Esophagus (tissue), 2 donors: ENCODE data around the gene IFTAP. TPM values are rescaled to one million over a fixed set of nuclear protein-coding genes. Genes with fewer than 3 reads are reported as not detected.
"Not testable (repeated sequence)": the region's sequence is repeated elsewhere in the genome, so short reads cannot be mapped to it uniquely, and the experiment has no call there.

ENCODE experiments used
- H3K27ac ChIP-seq, 2 donors: one replicate each; pipeline ENCODE4 v1.5.1; 2013; ENCODE audit warnings: low read depth in 2 of 2, mild to moderate bottlenecking in 2 of 2, inconsistent platforms in 1 of 2, low read length in 1 of 2, moderate library complexity in 1 of 2
- H3K27me3 ChIP-seq, 2 donors: one replicate each; pipeline ENCODE4 v1.6.1; 2013; ENCODE audit warnings: low read length in 2 of 2, control low read depth in 1 of 2, mild to moderate bottlenecking in 1 of 2; ENCODE audit not compliant: insufficient read depth in 2 of 2, control insufficient read depth in 1 of 2
- H3K36me3 ChIP-seq, 2 donors: one replicate each; pipeline ENCODE4 v1.6.1; 2013; ENCODE audit warnings: low read length in 1 of 2; ENCODE audit not compliant: control insufficient read depth in 2 of 2, insufficient read depth in 2 of 2
- H3K4me1 ChIP-seq, 2 donors: one replicate each; pipeline ENCODE4 v1.6.1; 2013; ENCODE audit warnings: low read length in 1 of 2; ENCODE audit not compliant: control insufficient read depth in 2 of 2, insufficient read depth in 2 of 2
- H3K4me3 ChIP-seq, 2 donors: one replicate each; pipeline ENCODE4 v1.5.1; 2013; ENCODE audit warnings: low read length in 2 of 2, mild to moderate bottlenecking in 2 of 2, low read depth in 1 of 2, moderate library complexity in 1 of 2
- H3K9me3 ChIP-seq, 2 donors: one replicate each; pipeline ENCODE4 v1.6.1; 2013; ENCODE audit warnings: mild to moderate bottlenecking in 2 of 2, low read depth in 1 of 2, low read length in 1 of 2, moderate library complexity in 1 of 2; ENCODE audit not compliant: control insufficient read depth in 2 of 2, insufficient read depth in 1 of 2
- WGBS, 2 donors: extraction: QIAGEN DNeasy Blood & Tissue Kit; methylation state at CpG; one replicate each; pipeline ENCODE4 v1.1.7; 2013; 5-methylcytosine and 5-hydroxymethylcytosine counted together
- polyA plus RNA-seq, 2 donors: library from polyadenylated mRNA; stranded (reverse); fragments of 200-250 nt; gene quantifications; one replicate each; pipeline ENCODE4 v1.2.3, GENCODE V29; 2013
- donor health status: healthy with polysubstance abuse.
- donor health status: Bipolar disorder and iron deficiency.

IFTAP gene
- polyA plus RNA-seq, 2 donors = 10.6 to 11.9 TPM

- no peaks in the 10 kb centered on the region for H3K27me3 ChIP-seq
- H3K27ac ChIP-seq = no peak overlapping the region
- H3K36me3 ChIP-seq = no peaks in the 10 kb centered on the region
- 88 to 89% methylated on average over 2 of the region's 2 CpGs for WGBS, 2 donors
- no peaks in the 10 kb centered on the region for H3K4me1 ChIP-seq
- no peaks in the 10 kb centered on the region for H3K9me3 ChIP-seq
- no peak overlapping the region for H3K4me3 ChIP-seq
These were observed 33.2 kb downstream of the IFTAP start for GRCh38 chr11:36627471-36627870.

GRCh38 chr11:36628141-36628540 is 33.8 kb downstream of the IFTAP start:
- no peaks in the 10 kb centered on the region for H3K36me3 ChIP-seq
- no peak overlapping the region for H3K4me3 ChIP-seq
- no peaks in the 10 kb centered on the region for H3K9me3 ChIP-seq
- WGBS, 2 donors = 90 to 94% methylated on average over 5 of the region's 5 CpGs
- no peak overlapping the region for H3K27ac ChIP-seq
- H3K27me3 ChIP-seq = no peaks in the 10 kb centered on the region
- H3K4me1 ChIP-seq = no peaks in the 10 kb centered on the region

GRCh38 chr11:36628765-36629244 is 34.5 kb downstream of the IFTAP start:
- H3K4me3 ChIP-seq = no peak overlapping the region
- H3K9me3 ChIP-seq = no peaks in the 10 kb centered on the region
- H3K36me3 ChIP-seq = no peaks in the 10 kb centered on the region
- no peaks in the 10 kb centered on the region for H3K27me3 ChIP-seq
- no peak overlapping the region for H3K27ac ChIP-seq
- 47 to 51% methylated on average over 4 of the region's 4 CpGs for WGBS, 2 donors
- no peaks in the 10 kb centered on the region for H3K4me1 ChIP-seq

GRCh38 chr11:36631774-36632173 is 37.5 kb downstream of the IFTAP start:
- Histone ChIP-seq H3K9me3 (no peaks in the 10 kb centered on the region), H3K4me3 (no peak overlapping the region), H3K27me3 (no peaks in the 10 kb centered on the region), H3K27ac (no peak overlapping the region), H3K36me3 (peaks cover 0 to 2% of the 10 kb centered on the region in 2 donors), H3K4me1 (no peaks in the 10 kb centered on the region)
- WGBS, 2 donors = 80 to 85% methylated on average over 2 of the region's 2 CpGs

GRCh38 chr11:36635066-36635862 is 41.0 kb downstream of the IFTAP start:
- Histone ChIP-seq H3K4me3 (no peak overlapping the region), H3K27me3 (no peaks in the 10 kb centered on the region), H3K9me3 (no peaks in the 10 kb centered on the region), H3K36me3 (peaks cover 0 to 2% of the 10 kb centered on the region in 2 donors), H3K4me1 (no peaks in the 10 kb centered on the region), H3K27ac (no peak overlapping the region)
- WGBS, 2 donors = 91 to 94% methylated on average over 4 of the region's 4 CpGs

- no peaks in the 10 kb centered on the region for H3K9me3 ChIP-seq
- H3K27me3 ChIP-seq = no peaks in the 10 kb centered on the region
- H3K36me3 ChIP-seq = peaks cover 0 to 2% of the 10 kb centered on the region in 2 donors
- H3K4me1 ChIP-seq = no peaks in the 10 kb centered on the region
- WGBS, 2 donors = 55 to 60% methylated on average over 2 of the region's 2 CpGs
- H3K4me3 ChIP-seq = no peak overlapping the region
- no peak overlapping the region for H3K27ac ChIP-seq
These were observed 44.3 kb downstream of the IFTAP start for GRCh38 chr11:36638556-36638955.

GRCh38 chr11:36657610-36658267 is 63.4 kb downstream of the IFTAP start:
- no peak overlapping the region for H3K27ac ChIP-seq
- H3K4me3 ChIP-seq = no peak overlapping the region
- no peaks in the 10 kb centered on the region for H3K27me3 ChIP-seq
- H3K9me3 ChIP-seq = no peaks in the 10 kb centered on the region
- WGBS, 2 donors = 75 to 79% methylated on average over 6 of the region's 6 CpGs
- no peaks in the 10 kb centered on the region for H3K4me1 ChIP-seq
- no peaks in the 10 kb centered on the region for H3K36me3 ChIP-seq

- H3K27ac ChIP-seq, H3K9me3 ChIP-seq, H3K4me1 ChIP-seq, H3K36me3 ChIP-seq, H3K4me3 ChIP-seq, H3K27me3 ChIP-seq: not testable (repeated sequence)
- WGBS, 2 donors = 91 to 94% methylated on average over 2 of the region's 2 CpGs
These were observed 67.1 kb downstream of the IFTAP start for GRCh38 chr11:36661359-36661758.

- 62 to 65% methylated on average over 5 of the region's 5 CpGs for WGBS, 2 donors
- no peaks in the 10 kb centered on the region for H3K4me1 ChIP-seq
- H3K36me3 ChIP-seq = no peaks in the 10 kb centered on the region
- H3K9me3 ChIP-seq = no peaks in the 10 kb centered on the region
- H3K27ac ChIP-seq = no peak overlapping the region
- H3K4me3 ChIP-seq = no peak overlapping the region
- H3K27me3 ChIP-seq = no peaks in the 10 kb centered on the region
These were observed 78.6 kb downstream of the IFTAP start for GRCh38 chr11:36672815-36673450.
